ENCODE results near the gene GPRIN2.
"Not testable (repeated sequence)": the region's sequence is repeated elsewhere in the genome, so short reads cannot be mapped to it uniquely, and the experiment has no call there.

- TF ChIP-seq CTCF, POLR2AphosphoS5 (IDR thresholded peaks at IDR 0.05): not testable (repeated sequence)
These were observed 26.1 kb upstream of the GPRIN2 start for GRCh38 chr10:46582568-46582967.
